H1 (cell line): ENCODE data around the gene NEDD4L. TPM values are rescaled to one million over a fixed set of nuclear protein-coding genes. Genes with fewer than 3 reads are reported as not detected.

Experiments
- CTCF ChIA-PET: fragments of 300-600 bp; sonication (Branson Sonifier 250); formaldehyde crosslinking; loops from one replicate; lab custom pipeline; 2021; ENCODE audit not compliant: partially characterized antibody; lab: Charles Lee
- POLR2A ChIA-PET: fragments of 300-600 bp; sonication (Branson Sonifier 250); formaldehyde crosslinking; loops from one replicate; lab custom pipeline; 2021; ENCODE audit warnings: inconsistent platforms; ENCODE audit not compliant: partially characterized antibody; lab: Charles Lee
- DNase-seq, 2 experiments: peaks; one replicate each; pipeline versions ENCODE4 v3.0.0 to v3.0.0-alpha.2; 2010 to 2022; ENCODE audit warnings: low spot score in 2 of 2, low read depth in 1 of 2, mixed read lengths in 1 of 2
- FAIRE-seq: peaks from 2 replicates; lab custom pipeline; 2011; peaks lifted over from hg19 to GRCh38; lab: Jason Lieb, UNC
- H2AFZ ChIP-seq: 2 replicates; pipeline ENCODE4 v1.8.1; 2012; ENCODE audit warnings: low read length, inconsistent platforms
- H2AK5ac ChIP-seq: 2 replicates; pipeline ENCODE4 v1.6.1; 2013; ENCODE audit warnings: low read depth, low read length
- H2BK120ac ChIP-seq: replicated peaks from 2 replicates; pipeline ENCODE3; 2013; ENCODE audit warnings: low read depth, low read length, inconsistent platforms
- H2BK12ac ChIP-seq: 2 replicates; pipeline ENCODE4 v1.6.1; 2013; ENCODE audit warnings: low read depth, low read length
- H2BK15ac ChIP-seq: 2 replicates; pipeline ENCODE4 v1.6.1; 2013; ENCODE audit warnings: low read length
- H2BK20ac ChIP-seq: 2 replicates; pipeline ENCODE4 v1.6.1; 2013; ENCODE audit warnings: low read length
- H2BK5ac ChIP-seq: 2 replicates; pipeline ENCODE4 v1.6.1; 2013; ENCODE audit warnings: low read depth, low read length
- H3K14ac ChIP-seq: 2 replicates; pipeline ENCODE4 v1.6.1; 2013; ENCODE audit warnings: inconsistent platforms; ENCODE audit not compliant: insufficient read length
- H3K18ac ChIP-seq: 2 replicates; pipeline ENCODE4 v1.6.1; 2013; ENCODE audit warnings: low read length; ENCODE audit errors: extremely low read depth
- H3K23ac ChIP-seq: 2 replicates; pipeline ENCODE4 v1.6.1; 2013; ENCODE audit warnings: inconsistent platforms; ENCODE audit not compliant: insufficient read length
- H3K23me2 ChIP-seq: 2 replicates; pipeline ENCODE4 v1.6.1; 2013; ENCODE audit warnings: low read depth, low read length
- H3K27ac ChIP-seq: 2 replicates; pipeline ENCODE4 v1.6.1; 2011; ENCODE audit warnings: low read depth, low read length, inconsistent platforms
- H3K27me3 ChIP-seq, 4 experiments: replicated peaks in 1 of 4; 1 replicate in 1 of 4; 2 replicates in 3 of 4; pipeline versions ENCODE4 v1.6.1 to v1.8.1; 2011 to 2013; ENCODE audit warnings: low read length in 3 of 4, mild to moderate bottlenecking in 3 of 4, inconsistent platforms in 2 of 4, mixed read lengths in 2 of 4, moderate library complexity in 1 of 4; ENCODE audit not compliant: control insufficient read depth in 3 of 4, insufficient read depth in 3 of 4; ENCODE audit errors: extremely low read depth in 1 of 4
- H3K36me3 ChIP-seq, 4 experiments: 2 replicates each; pipeline versions ENCODE4 v1.6.1 to v1.8.1; 2011 to 2013; ENCODE audit warnings: mild to moderate bottlenecking in 4 of 4, low read length in 3 of 4, moderate library complexity in 2 of 4, control low read depth in 1 of 4, inconsistent platforms in 1 of 4; ENCODE audit not compliant: insufficient read depth in 4 of 4, control insufficient read depth in 2 of 4
- H3K4ac ChIP-seq: replicated peaks from 2 replicates; pipeline ENCODE3; 2013; ENCODE audit warnings: low read length, low read depth, mixed read lengths, inconsistent platforms; ENCODE audit not compliant: insufficient read length
- H3K4me1 ChIP-seq, 4 experiments: replicated peaks in 1 of 4; 1 replicate in 1 of 4; 2 replicates in 3 of 4; pipeline versions ENCODE4 v1.6.1 to v1.8.1; 2011 to 2013; ENCODE audit warnings: low read length in 3 of 4, inconsistent platforms in 2 of 4, mixed read lengths in 1 of 4; ENCODE audit not compliant: insufficient read depth in 4 of 4, control insufficient read depth in 3 of 4
- H3K4me2 ChIP-seq, 2 experiments: 2 replicates each; pipeline versions ENCODE4 v1.6.1 to v1.8.1; 2011 to 2013; ENCODE audit warnings: low read depth in 2 of 2, low read length in 2 of 2, control low read depth in 1 of 2, inconsistent platforms in 1 of 2, mild to moderate bottlenecking in 1 of 2; ENCODE audit not compliant: insufficient read depth in 1 of 2
- H3K4me3 ChIP-seq, 4 experiments: fragments of 200-600, 300-600 bp in 1 of 4; sonication (generic), shearing (Covaris generic), sonication (Bioruptor Twin) in 1 of 4; 2 replicates each; pipeline versions ENCODE4 v1.5.1 to v1.8.1; 2011 to 2016; ENCODE audit warnings: low read length in 4 of 4, low read depth in 3 of 4, control low read depth in 2 of 4, inconsistent platforms in 2 of 4, mild to moderate bottlenecking in 2 of 4, mixed read lengths in 1 of 4, moderate library complexity in 1 of 4; ENCODE audit not compliant: insufficient read depth in 2 of 4; ENCODE audit errors: extremely low read depth in 1 of 4
- H3K56ac ChIP-seq: replicated peaks from 2 replicates; pipeline ENCODE3; 2013; ENCODE audit warnings: low read depth, mild to moderate bottlenecking, mixed read lengths, low read length, inconsistent platforms; ENCODE audit not compliant: insufficient read length
- H3K79me1 ChIP-seq: 2 replicates; pipeline ENCODE4 v1.6.1; 2013; ENCODE audit warnings: low read depth, low read length, control low read depth
- H3K79me2 ChIP-seq, 2 experiments: 2 replicates each; pipeline versions ENCODE4 v1.6.1 to v1.8.1; 2012 to 2013; ENCODE audit warnings: low read length in 2 of 2, mild to moderate bottlenecking in 2 of 2, inconsistent platforms in 1 of 2; ENCODE audit not compliant: insufficient read depth in 2 of 2, control insufficient read depth in 1 of 2
- H3K9ac ChIP-seq, 4 experiments: replicated peaks in 1 of 4; 1 replicate in 1 of 4; 2 replicates in 3 of 4; pipeline versions ENCODE4 v1.6.1 to v1.8.1; 2011 to 2013; ENCODE audit warnings: low read depth in 3 of 4, low read length in 3 of 4, control low read depth in 2 of 4, mild to moderate bottlenecking in 2 of 4, moderate library complexity in 2 of 4, inconsistent platforms in 1 of 4; ENCODE audit errors: extremely low read depth in 1 of 4
- H3K9me3 ChIP-seq, 2 experiments: 2 replicates each; pipeline versions ENCODE4 v1.6.1 to v1.8.1; 2012 to 2013; ENCODE audit warnings: mild to moderate bottlenecking in 2 of 2, moderate library complexity in 2 of 2, control low read depth in 1 of 2, inconsistent platforms in 1 of 2, low read depth in 1 of 2, low read length in 1 of 2, mixed read lengths in 1 of 2; ENCODE audit not compliant: insufficient read depth in 2 of 2
- H4K20me1 ChIP-seq, 2 experiments: replicated peaks in 1 of 2; 2 replicates each; pipeline versions ENCODE3 to v1.8.1; 2011 to 2013; ENCODE audit warnings: inconsistent platforms in 2 of 2, low read length in 2 of 2, mild to moderate bottlenecking in 1 of 2; ENCODE audit not compliant: insufficient read depth in 2 of 2, control insufficient read depth in 1 of 2
- H4K5ac ChIP-seq: 2 replicates; pipeline ENCODE4 v1.6.1; 2013; ENCODE audit warnings: low read length, low read depth, mixed read lengths, inconsistent platforms; ENCODE audit not compliant: insufficient read length
- H4K8ac ChIP-seq: 2 replicates; pipeline ENCODE4 v1.8.0; 2013; ENCODE audit warnings: mild to moderate bottlenecking, moderate library complexity, low read length, inconsistent platforms; ENCODE audit not compliant: insufficient read depth; ENCODE audit errors: extremely low read depth
- H4K91ac ChIP-seq: replicated peaks from 2 replicates; pipeline ENCODE3; 2013; ENCODE audit warnings: low read length, mixed read lengths, inconsistent platforms; ENCODE audit not compliant: insufficient read length
- BCL11A ChIP-seq, 2 experiments: IDR thresholded peaks; one replicate each; pipeline ENCODE4 v1.6.1; 2011; ENCODE audit warnings: low read depth in 2 of 2, low read length in 2 of 2, mild to moderate bottlenecking in 2 of 2
- CBX5 ChIP-seq: fragments of 300-800, 300-1000 bp; sonication (generic); IDR thresholded peaks from 2 replicates; pipeline ENCODE4 v1.7.1; 2016; ENCODE audit warnings: antibody characterized with exemption, low read length, low read depth
- CBX8 ChIP-seq: fragments of 300-800, 300-1000 bp; sonication (generic); IDR thresholded peaks from 2 replicates; pipeline ENCODE4 v1.7.1; 2016; ENCODE audit warnings: low read depth, low read length, borderline replicate concordance
- GABPA ChIP-seq: IDR thresholded peaks from 2 replicates; pipeline ENCODE4 v1.6.1; 2011; ENCODE audit warnings: mild to moderate bottlenecking, low read length, moderate library complexity, borderline replicate concordance; ENCODE audit not compliant: insufficient read depth
- GTF2F1 ChIP-seq: IDR thresholded peaks from 2 replicates; pipeline ENCODE4 v1.6.1; 2012; ENCODE audit warnings: low read depth, low read length, improper control_type of control experiment, borderline replicate concordance
- JUND ChIP-seq: IDR thresholded peaks from 2 replicates; pipeline ENCODE4 v1.6.1; 2011; ENCODE audit warnings: mild to moderate bottlenecking, improper control_type of control experiment, low read length
- KDM1A ChIP-seq: fragments of 200-600, 300-600 bp; sonication (generic); IDR thresholded peaks from 2 replicates; pipeline ENCODE4 v1.7.1; 2016; ENCODE audit warnings: mild to moderate bottlenecking, low read length, borderline replicate concordance
- MAFK ChIP-seq: IDR thresholded peaks from 2 replicates; pipeline ENCODE4 v1.6.1; 2012; ENCODE audit warnings: low read depth, mild to moderate bottlenecking, improper control_type of control experiment, low read length
- NRF1 ChIP-seq: IDR thresholded peaks from 2 replicates; pipeline ENCODE4 v1.6.1; 2011; ENCODE audit warnings: mild to moderate bottlenecking, low read depth, low read length, improper control_type of control experiment
- POLR2A ChIP-seq, 2 experiments: IDR thresholded peaks; 1 replicate in 1 of 2; 2 replicates in 1 of 2; pipeline ENCODE4 v1.6.1; 2011; ENCODE audit warnings: low read depth in 2 of 2, low read length in 2 of 2, mild to moderate bottlenecking in 2 of 2; ENCODE audit errors: control extremely low read depth in 1 of 2
- SIN3A ChIP-seq, 2 experiments: IDR thresholded peaks in 1 of 2; conservative IDR thresholded peaks in 1 of 2; 2 replicates each; pipeline ENCODE4 v1.6.1; 2011 to 2012; ENCODE audit warnings: low read length in 2 of 2, improper control_type of control experiment in 1 of 2, low read depth in 1 of 2, mild to moderate bottlenecking in 1 of 2
- SIX5 ChIP-seq: IDR thresholded peaks from 2 replicates; pipeline ENCODE4 v1.6.1; 2011; ENCODE audit warnings: mild to moderate bottlenecking, low read depth, low read length
- SP1 ChIP-seq: IDR thresholded peaks from 2 replicates; pipeline ENCODE4 v1.6.1; 2011; ENCODE audit warnings: low read depth, low read length
- SP2 ChIP-seq: IDR thresholded peaks from 2 replicates; pipeline ENCODE4 v1.6.1; 2012; ENCODE audit warnings: mild to moderate bottlenecking, low read length, inconsistent platforms
- SUZ12 ChIP-seq: fragments of 200-600 bp; sonication (generic); IDR thresholded peaks from 2 replicates; pipeline ENCODE4 v1.6.1; 2012; ENCODE audit warnings: mild to moderate bottlenecking, inconsistent platforms, low read length, moderate library complexity, mixed read lengths
- WGBS, 2 experiments: shearing (Covaris generic) in 1 of 2; methylation state at CpG; one replicate each; pipeline versions ENCODE4 v1.1.6 to v1.1.7; 2013 to 2015; ENCODE audit warnings: low lambda C conversion rate in 2 of 2, mixed read lengths in 2 of 2, inconsistent platforms in 1 of 2, low coverage in 1 of 2, missing lambda C conversion rate in 1 of 2; ENCODE audit not compliant: insufficient replicate concordance in 2 of 2, insufficient coverage in 1 of 2, insufficient read length in 1 of 2; ENCODE audit errors: extremely low coverage in 1 of 2, missing lambda C conversion rate in 1 of 2; 5-methylcytosine and 5-hydroxymethylcytosine counted together
- polyA plus RNA-seq, 7 experiments: library from polyadenylated mRNA; depleted of rRNA in 3 of 7; stranded (reverse) in 5 of 7; unstranded in 2 of 7; fragments of >200 nt in 5 of 7; fragments of 200-250 nt in 2 of 7; gene quantifications; 1 replicate in 5 of 7; 2 replicates in 1 of 7; 4 replicates in 1 of 7; pipeline versions ENCODE4 v1.2.1 to v1.2.3, GENCODE V29; 2011 to 2013; ENCODE audit warnings: missing spikeins in 2 of 7, mixed read lengths in 2 of 7
- total RNA-seq: library from RNA; stranded (reverse); fragmentation: NEBNext Ultra II Directional; extraction: Animal tissue kit (Norgen Biotek cat#: 25700); gene quantifications from 2 replicates; pipeline ENCODE4 v1.2.1, GENCODE V29; 2021

Gene NEDD4L
- total and polyA plus RNA-seq, 2 of the 8 experiments (the other 6 are each of a cell fraction or from before 2014, with no cell fraction given): 37.3 to 69.8 TPM

- no peak overlapping the region for H2AFZ ChIP-seq
- H3K27me3 ChIP-seq: no peaks in the 10 kb centered on the region
- no peak overlapping the region for H4K8ac ChIP-seq
- H3K79me1 ChIP-seq: no peaks in the 10 kb centered on the region; the same call in 1 of the 2 replicates
- no peak overlapping the region for H2BK12ac ChIP-seq
- DNase-seq (no peak), FAIRE-seq (no peak)
- no peak overlapping the region for H3K4me3 ChIP-seq
- H3K56ac ChIP-seq: no peak overlapping the region
- ChIA-PET CTCF (interaction anchor here (0.9 to 2.6 kb wide), 8 partner anchors 9 to 116 kb away, joined by 3 to 9 read pairs (median 4); no protein-coding TSS in a partner anchor), POLR2A (interaction anchor here (1.3 to 1.5 kb wide), 2 partner anchors 21 to 38 kb away, joined by 3 read pairs; no protein-coding TSS in a partner anchor)
- no peak overlapping the region for H2BK20ac ChIP-seq
- no peak overlapping the region for H2BK5ac ChIP-seq
- H3K4ac ChIP-seq: no peak overlapping the region
- no peak overlapping the region for H4K91ac ChIP-seq
- no peak overlapping the region for H2BK15ac ChIP-seq
- H3K4me1 ChIP-seq: no peaks in the 10 kb centered on the region
- peaks cover 0 to 2% of the 10 kb centered on the region in 2 experiments; a peak in 2 of 4 replicates for H3K9me3 ChIP-seq
- no peak overlapping the region for H2AK5ac ChIP-seq
- no peak overlapping the region for H3K18ac ChIP-seq
- no peak overlapping the region for H3K23ac ChIP-seq
- peaks cover 0 to 2% of the 10 kb centered on the region in 2 experiments for H4K20me1 ChIP-seq
- H3K36me3 ChIP-seq: peaks cover 0 to 4% (median 0%) of the 10 kb centered on the region in 4 experiments; a peak in 1 of 8 replicates
- H3K4me2 ChIP-seq: no peak overlapping the region
- 82% methylated on average over 4 of the region's 4 CpGs; no CpG with 5 or more reads in 1 of the 2 experiments for WGBS, 2 experiments
- no peak overlapping the region for H2BK120ac ChIP-seq
- H3K27ac ChIP-seq: no peak overlapping the region
- H3K14ac ChIP-seq: no peak overlapping the region
- peaks cover 0 to 17% of the 10 kb centered on the region in 2 experiments; a peak in 1 of 4 replicates for H3K79me2 ChIP-seq
- H3K9ac ChIP-seq: no peak overlapping the region
- no peaks in the 10 kb centered on the region for H3K23me2 ChIP-seq
- no peak overlapping the region for H4K5ac ChIP-seq
- TF ChIP-seq SIN3A (conservative IDR thresholded peaks at IDR 0.05 in 1 of 2, IDR thresholded peaks at IDR 0.05 in 1 of 2; ENCODE audit: low read depth in 1 of 2, low read length in 2 of 2) (no peak), JUND (no peak), BCL11A (IDR thresholded peaks at IDR 0.05; ENCODE audit: low read depth in 2 of 2, low read length in 2 of 2) (no peak), GABPA (no peak), MAFK (no peak), CBX8 (no peak), SUZ12 (no peak), SIX5 (no peak), SP2 (no peak), KDM1A (no peak), SP1 (no peak), CBX5 (no peak), GTF2F1 (no peak), NRF1 (no peak), POLR2A (IDR thresholded peaks at IDR 0.05; ENCODE audit: control extremely low read depth in 1 of 2, low read depth in 2 of 2, low read length in 2 of 2) (no peak)
Measured at GRCh38 chr18:58300867-58301266, 256.8 kb downstream of the NEDD4L start.
